ENCODE measurements around the gene LILRA2. TPM values are rescaled to one million over a fixed set of nuclear protein-coding genes. Genes with fewer than 3 reads are reported as not detected.

Gene LILRA2
- total and polyA plus RNA-seq, 2 of the 8 experiments (the other 6 are each of a cell fraction or from before 2014, with no cell fraction given): not detected

- TF ChIP-seq KDM4A (IDR thresholded peaks at IDR 0.05; ENCODE audit: low read depth, low read length, severe bottlenecking) (no peak), SIRT6 (IDR thresholded peaks at IDR 0.05; ENCODE audit: low read length) (no peak)
These were observed 38.8 kb downstream of the LILRA2 start (continued) for GRCh38 chr19:54612428-54612827.

Measured in H1 (cell line).